HG03432 (cell line): Measurements from ENCODE around the gene PPP2R1B.

ENCODE experiments used
- ATAC-seq: cut with Tn5 transposase; IDR thresholded peaks from one replicate; pipeline ENCODE4 v1.9.1; 2021; ENCODE audit warnings: mild to moderate bottlenecking, moderate library complexity; ENCODE audit not compliant: unreplicated experiment

Gene PPP2R1B

GRCh38 chr11:111749646-111750045 is 16.5 kb downstream of the PPP2R1B start:
- ATAC-seq: no peak

GRCh38 chr11:111748035-111748804 is 18.0 kb downstream of the PPP2R1B start:
- no peak for ATAC-seq

GRCh38 chr11:111745719-111746504 is 20.3 kb downstream of the PPP2R1B start:
- ATAC-seq: no peak

- no peak for ATAC-seq
Measured at GRCh38 chr11:111743700-111744099, 22.5 kb downstream of the PPP2R1B start.

- ATAC-seq: no peak
Measured at GRCh38 chr11:111741751-111742150, 24.4 kb downstream of the PPP2R1B start.

GRCh38 chr11:111739299-111739698 is 26.9 kb downstream of the PPP2R1B start:
- no peak for ATAC-seq

GRCh38 chr11:111737444-111738210 is 28.6 kb downstream of the PPP2R1B start:
- ATAC-seq: no peak

- no peak for ATAC-seq
Measured at GRCh38 chr11:111736621-111737443, 29.4 kb downstream of the PPP2R1B start.

GRCh38 chr11:111736181-111736590 is 30.0 kb downstream of the PPP2R1B start:
- no peak for ATAC-seq

GRCh38 chr11:111735262-111736116 is 30.7 kb downstream of the PPP2R1B start:
- no peak for ATAC-seq

- ATAC-seq: no peak
Measured at GRCh38 chr11:111734954-111735261, 31.3 kb downstream of the PPP2R1B start.

GRCh38 chr11:111734101-111734953 is 31.9 kb downstream of the PPP2R1B start:
- no peak for ATAC-seq

- no peak for ATAC-seq
Measured at GRCh38 chr11:111733611-111734088, 32.5 kb downstream of the PPP2R1B start.

- no peak for ATAC-seq
Measured at GRCh38 chr11:111733016-111733415, 33.2 kb downstream of the PPP2R1B start.

GRCh38 chr11:111731821-111732220 is 34.4 kb downstream of the PPP2R1B start:
- no peak for ATAC-seq

GRCh38 chr11:111730871-111731591 is 35.2 kb downstream of the PPP2R1B start:
- no peak for ATAC-seq

GRCh38 chr11:111729831-111730311 is 36.3 kb downstream of the PPP2R1B start:
- no peak for ATAC-seq
